Breast epithelium (tissue), 3 donors: ENCODE measurements around the gene NSMCE1.

ENCODE experiments used
- POLR2A ChIP-seq: fragments of 450-650 bp; IDR thresholded peaks from one replicate; pipeline ENCODE4 v1.6.1; 2016; ENCODE audit warnings: antibody characterized with exemption, mild to moderate bottlenecking, moderate library complexity
- POLR2AphosphoS5 ChIP-seq, 3 donors: sonication (generic); formaldehyde crosslinking; IDR thresholded peaks; one replicate each; pipeline ENCODE4 v1.6.1; 2017; ENCODE audit warnings: antibody characterized with exemption in 3 of 3
- TF ChIP-seq, protein P1 (sequence below), 3 donors: fragments of 450-650 bp; IDR thresholded peaks; one replicate each; pipeline ENCODE4 v1.5.1; 2016 to 2017; ENCODE audit warnings: antibody characterized with exemption in 3 of 3, mild to moderate bottlenecking in 3 of 3, moderate library complexity in 3 of 3

DNA sequence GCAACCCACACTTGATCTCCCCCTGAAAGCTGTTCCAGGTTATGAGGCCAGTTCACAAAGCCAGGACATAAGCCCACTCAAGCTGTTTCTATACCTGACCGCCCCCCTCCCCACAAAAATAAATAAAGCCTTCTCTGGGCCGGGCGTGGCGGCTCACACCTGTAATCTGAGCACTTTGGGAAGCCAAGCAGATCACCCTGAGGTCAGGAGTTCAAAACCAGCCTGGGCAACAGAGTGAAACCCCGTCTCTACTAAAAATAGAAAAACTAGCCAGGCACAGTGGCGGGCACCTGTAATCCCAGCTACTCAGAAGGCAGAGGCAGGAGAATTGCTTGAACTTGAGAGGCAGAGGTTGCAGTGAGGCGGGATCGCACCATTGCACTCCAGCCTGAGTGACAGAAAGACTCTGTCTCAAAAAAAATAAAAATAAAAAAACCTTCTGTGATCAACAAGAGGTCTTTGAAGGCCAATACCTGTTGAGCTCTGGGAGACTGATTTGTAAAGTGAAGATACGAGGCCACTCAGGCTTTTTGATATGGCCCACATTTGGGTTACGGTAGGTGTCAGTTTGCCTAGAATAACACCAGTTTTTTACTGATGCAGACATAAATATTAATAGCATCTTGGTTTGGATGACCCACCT lies 63.0 kb downstream of the NSMCE1 start:
- TF ChIP-seq, protein P1, sequence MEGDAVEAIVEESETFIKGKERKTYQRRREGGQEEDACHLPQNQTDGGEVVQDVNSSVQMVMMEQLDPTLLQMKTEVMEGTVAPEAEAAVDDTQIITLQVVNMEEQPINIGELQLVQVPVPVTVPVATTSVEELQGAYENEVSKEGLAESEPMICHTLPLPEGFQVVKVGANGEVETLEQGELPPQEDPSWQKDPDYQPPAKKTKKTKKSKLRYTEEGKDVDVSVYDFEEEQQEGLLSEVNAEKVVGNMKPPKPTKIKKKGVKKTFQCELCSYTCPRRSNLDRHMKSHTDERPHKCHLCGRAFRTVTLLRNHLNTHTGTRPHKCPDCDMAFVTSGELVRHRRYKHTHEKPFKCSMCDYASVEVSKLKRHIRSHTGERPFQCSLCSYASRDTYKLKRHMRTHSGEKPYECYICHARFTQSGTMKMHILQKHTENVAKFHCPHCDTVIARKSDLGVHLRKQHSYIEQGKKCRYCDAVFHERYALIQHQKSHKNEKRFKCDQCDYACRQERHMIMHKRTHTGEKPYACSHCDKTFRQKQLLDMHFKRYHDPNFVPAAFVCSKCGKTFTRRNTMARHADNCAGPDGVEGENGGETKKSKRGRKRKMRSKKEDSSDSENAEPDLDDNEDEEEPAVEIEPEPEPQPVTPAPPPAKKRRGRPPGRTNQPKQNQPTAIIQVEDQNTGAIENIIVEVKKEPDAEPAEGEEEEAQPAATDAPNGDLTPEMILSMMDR (IDR thresholded peaks at IDR 0.05): no peak
- TF ChIP-seq POLR2A: no peak
- TF ChIP-seq POLR2AphosphoS5 (IDR thresholded peaks at IDR 0.05): no peak
